Activated CD8-positive, alpha-beta T cell treated with anti-CD3 and anti-CD28 coated beads for 36 hours (primary cell): Measurements from ENCODE around the gene COL8A1. TPM values are rescaled to one million over a fixed set of nuclear protein-coding genes. Genes with fewer than 3 reads are reported as not detected.

Experiments
- ATAC-seq: fragments of 200-7000 bp; cut with Tn5 transposase; one replicate; pipeline ENCODE4 v1.10.0; 2021; ENCODE audit warnings: mild to moderate bottlenecking, moderate library complexity
- CTCF ChIA-PET: fragments of 350-600 bp; sonication (Branson Sonifier 250); formaldehyde crosslinking; loops from one replicate; lab custom pipeline; 2021; ENCODE audit warnings: antibody characterized with exemption; lab: Charles Lee
- POLR2A ChIA-PET: fragments of 350-600 bp; sonication (Branson Sonifier 250); formaldehyde crosslinking; loops from one replicate; lab custom pipeline; 2021; ENCODE audit warnings: antibody characterized with exemption; lab: Charles Lee
- DNase-seq: peaks from one replicate; pipeline ENCODE4 v3.0.0-alpha.2; 2020
- H3K27ac Mint-ChIP-seq: one replicate; pipeline ENCODE4 v1.8.0; 2021; ENCODE audit warnings: mild to moderate bottlenecking, mixed read lengths
- H3K27me3 Mint-ChIP-seq: one replicate; pipeline ENCODE4 v1.8.0; 2021; ENCODE audit warnings: mixed read lengths
- H3K36me3 Mint-ChIP-seq: one replicate; pipeline ENCODE4 v1.8.0; 2021; ENCODE audit warnings: low read depth, mixed read lengths
- H3K4me1 Mint-ChIP-seq: one replicate; pipeline ENCODE4 v1.8.0; 2021; ENCODE audit warnings: low read depth, mixed read lengths
- H3K4me3 Mint-ChIP-seq: one replicate; pipeline ENCODE4 v1.8.0; 2021; ENCODE audit warnings: mild to moderate bottlenecking, moderate library complexity, mixed read lengths
- H3K9me3 Mint-ChIP-seq: one replicate; pipeline ENCODE4 v1.8.0; 2021; ENCODE audit warnings: mixed read lengths
- CTCF ChIP-seq: fragments of 200-600 bp; IDR thresholded peaks from one replicate; pipeline ENCODE4 v1.8.0; 2022; ENCODE audit warnings: antibody characterized with exemption, mild to moderate bottlenecking
- intact Hi-C: fragments of 100-400 bp; cut with micrococcal nuclease; formaldehyde crosslinking; loops from one replicate; pipeline ENCODE4 v1.10.0; 2022
- total RNA-seq, 2 experiments: library from RNA; stranded (reverse); gene quantifications; one replicate each; pipeline ENCODE4 v1.2.3, GENCODE V29; 2021

COL8A1 gene
- total RNA-seq, 2 experiments from 2014 or later = not detected

DNA sequence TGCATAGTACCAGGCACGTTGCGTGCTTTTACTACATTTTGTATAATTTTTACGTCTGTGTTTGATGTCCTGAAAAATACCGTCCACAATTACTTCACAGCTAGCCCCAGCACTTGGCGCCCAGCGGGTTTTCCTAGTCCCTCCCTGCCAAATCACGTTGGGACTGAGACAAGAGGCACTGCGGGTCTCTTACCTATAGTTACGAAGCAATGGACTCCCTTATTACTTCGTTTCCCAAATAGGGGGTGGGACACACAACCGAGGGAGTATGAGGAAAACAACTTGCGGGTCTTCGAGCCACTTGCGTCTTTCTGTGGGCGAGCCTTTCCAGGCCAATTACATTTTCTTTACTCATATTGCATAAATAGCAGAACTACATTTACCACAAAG is 178.6 kb downstream of the COL8A1 start:
- ATAC-seq (no peak), DNase-seq (peak; percentile 21)
- H3K9me3 Mint-ChIP-seq = no peaks in the 10 kb centered on the region
- intact Hi-C loops = no loop called here
- H3K27ac Mint-ChIP-seq = peak overlapping the region; percentile 96
- CTCF ChIA-PET = interaction anchor here (0.7 to 1.6 kb wide), 5 partner anchors 9 to 288 kb away, joined by 3 to 10 read pairs (median 3); no protein-coding TSS in a partner anchor
- H3K4me3 Mint-ChIP-seq = peak overlapping the region; percentile 94
- peaks cover 39% of the 10 kb centered on the region for H3K4me1 Mint-ChIP-seq
- POLR2A ChIA-PET = interaction anchor here (1.0 to 1.8 kb wide), 8 partner anchors 10 to 443 kb away, joined by 3 to 6 read pairs (median 4); partner anchors contain the start of gene TBC1D23
- no peaks in the 10 kb centered on the region for H3K27me3 Mint-ChIP-seq
- TF ChIP-seq CTCF = no peak
- H3K36me3 Mint-ChIP-seq = peaks cover 22% of the 10 kb centered on the region

GRCh38 chr3:99817437-99818240 is 179.2 kb downstream of the COL8A1 start, which contains the start of gene CMSS1:
Gene CMSS1 (plus strand): TSS chr3:99817862.
- ChIA-PET POLR2A (interaction anchor here (0.9 to 1.8 kb wide), 11 partner anchors 9 to 584 kb away, joined by 3 to 6 read pairs (median 3); partner anchors contain the start of genes LNP1 and TBC1D23), CTCF (interaction anchor here (0.7 to 1.6 kb wide), 8 partner anchors 9 to 443 kb away, joined by 3 to 10 read pairs (median 3); partner anchors contain the start of gene TBC1D23)
- peaks cover 24% of the 10 kb centered on the region for H3K36me3 Mint-ChIP-seq

GRCh38 chr3:99818818-99819217 is 180.4 kb downstream of the COL8A1 start:
- DNase-seq (no peak), ATAC-seq (no peak)
- POLR2A ChIA-PET = interaction anchor here (0.6 to 1.6 kb wide), 3 partner anchors 15 to 255 kb away, joined by 3 to 5 read pairs (median 3); no protein-coding TSS in a partner anchor
- Mint-ChIP-seq H3K4me3 (peak overlapping the region; percentile 94), H3K36me3 (peaks cover 24% of the 10 kb centered on the region), H3K4me1 (peaks cover 46% of the 10 kb centered on the region), H3K27ac (peak overlapping the region; percentile 96), H3K27me3 (no peaks in the 10 kb centered on the region), H3K9me3 (no peaks in the 10 kb centered on the region)
- CTCF ChIA-PET = interaction anchor here (0.9 to 1.0 kb wide), 2 partner anchors 10 to 280 kb away, joined by 3 to 4 read pairs; no protein-coding TSS in a partner anchor
- intact Hi-C loops = no loop called here
- no peak for TF ChIP-seq CTCF

More at GRCh38 chr3:99817437-99818240, 179.2 kb downstream of the COL8A1 start, which contains the start of gene CMSS1:
- H3K4me1 Mint-ChIP-seq = peaks cover 39% of the 10 kb centered on the region
- TF ChIP-seq CTCF = no peak
- H3K27me3 Mint-ChIP-seq = no peaks in the 10 kb centered on the region
- peak; percentile 94 for ATAC-seq
- H3K9me3 Mint-ChIP-seq = no peaks in the 10 kb centered on the region
- peak within 1 kb of the TSS; percentile 94 for H3K4me3 Mint-ChIP-seq
- intact Hi-C loops = no loop called here
- peak; percentile 97 for DNase-seq
- H3K27ac Mint-ChIP-seq = peak within 1 kb of the TSS; percentile 96

GRCh38 chr3:99823723-99824711 is 185.6 kb downstream of the COL8A1 start:
- intact Hi-C loops = no loop called here
- Mint-ChIP-seq H3K4me1 (peaks cover 39% of the 10 kb centered on the region), H3K36me3 (peaks cover 22% of the 10 kb centered on the region), H3K27me3 (no peaks in the 10 kb centered on the region), H3K4me3 (no peak overlapping the region), H3K27ac (no peak overlapping the region), H3K9me3 (no peaks in the 10 kb centered on the region)
- ATAC-seq (peak; percentile 20), DNase-seq (no peak)
- ChIA-PET POLR2A (no interaction called here), CTCF (interaction anchor here (1.0 to 3.5 kb wide), 4 partner anchors 8 to 430 kb away, joined by 3 to 27 read pairs (median 6); no protein-coding TSS in a partner anchor)
- TF ChIP-seq CTCF = no peak
